ENCODE measurements around the gene MIEF1.

MIEF1 gene

GRCh38 chr22:39467390-39467895, 34.6 kb upstream of the MIEF1 start:
- Mint-ChIP-seq H3K36me3 (ENCODE audit: low read depth) (no peaks in the 10 kb centered on the region), H3K27me3 (no peaks in the 10 kb centered on the region), H3K9me3 (no peaks in the 10 kb centered on the region), H3K4me3 (no peak overlapping the region), H3K4me1 (ENCODE audit: low read depth) (peaks cover 11% of the 10 kb centered on the region), H3K27ac (no peak overlapping the region)
- no peak for DNase-seq

GRCh38 chr22:39468487-39469325, 33.4 kb upstream of the MIEF1 start:
- Mint-ChIP-seq H3K27ac (no peak overlapping the region), H3K27me3 (no peaks in the 10 kb centered on the region), H3K4me1 (ENCODE audit: low read depth) (peaks cover 16% of the 10 kb centered on the region), H3K36me3 (ENCODE audit: low read depth) (no peaks in the 10 kb centered on the region), H3K9me3 (no peaks in the 10 kb centered on the region), H3K4me3 (no peak overlapping the region)
- no peak for DNase-seq

GRCh38 chr22:39469326-39469680, 32.8 kb upstream of the MIEF1 start:
- no peaks in the 10 kb centered on the region for H3K9me3 Mint-ChIP-seq
- peaks cover 16% of the 10 kb centered on the region for H3K4me1 Mint-ChIP-seq (ENCODE audit: low read depth)
- no peak for DNase-seq
- no peaks in the 10 kb centered on the region for H3K27me3 Mint-ChIP-seq
- H3K27ac Mint-ChIP-seq: no peak overlapping the region
- H3K4me3 Mint-ChIP-seq: no peak overlapping the region
- no peaks in the 10 kb centered on the region for H3K36me3 Mint-ChIP-seq (ENCODE audit: low read depth)

- Mint-ChIP-seq H3K9me3 (no peaks in the 10 kb centered on the region), H3K4me1 (ENCODE audit: low read depth) (peaks cover 16% of the 10 kb centered on the region), H3K4me3 (no peak overlapping the region), H3K27me3 (no peaks in the 10 kb centered on the region), H3K36me3 (ENCODE audit: low read depth) (no peaks in the 10 kb centered on the region), H3K27ac (no peak overlapping the region)
- DNase-seq: no peak
Measured at GRCh38 chr22:39469681-39470450, 32.2 kb upstream of the MIEF1 start.

- no peaks in the 10 kb centered on the region for H3K9me3 Mint-ChIP-seq
- no peak overlapping the region for H3K4me3 Mint-ChIP-seq
- H3K36me3 Mint-ChIP-seq (ENCODE audit: low read depth): no peaks in the 10 kb centered on the region
- peaks cover 16% of the 10 kb centered on the region for H3K4me1 Mint-ChIP-seq (ENCODE audit: low read depth)
- H3K27me3 Mint-ChIP-seq: no peaks in the 10 kb centered on the region
- DNase-seq: no peak
- H3K27ac Mint-ChIP-seq: no peak overlapping the region
Measured at GRCh38 chr22:39470451-39471291, 31.4 kb upstream of the MIEF1 start.

GRCh38 chr22:39471381-39472141, 30.5 kb upstream of the MIEF1 start:
- no peak for DNase-seq

GRCh38 chr22:39472570-39473556, 29.2 kb upstream of the MIEF1 start:
- Mint-ChIP-seq H3K27me3 (no peaks in the 10 kb centered on the region), H3K36me3 (ENCODE audit: low read depth) (no peaks in the 10 kb centered on the region), H3K9me3 (no peaks in the 10 kb centered on the region), H3K27ac (no peak overlapping the region), H3K4me1 (ENCODE audit: low read depth) (peaks cover 16% of the 10 kb centered on the region), H3K4me3 (no peak overlapping the region)
- no peak for DNase-seq

More at GRCh38 chr22:39471381-39472141, 30.5 kb upstream of the MIEF1 start:
- Mint-ChIP-seq H3K4me3 (no peak overlapping the region), H3K27ac (no peak overlapping the region), H3K36me3 (ENCODE audit: low read depth) (no peaks in the 10 kb centered on the region), H3K4me1 (ENCODE audit: low read depth) (peaks cover 16% of the 10 kb centered on the region), H3K9me3 (no peaks in the 10 kb centered on the region), H3K27me3 (no peaks in the 10 kb centered on the region)

- H3K9me3 Mint-ChIP-seq: no peaks in the 10 kb centered on the region
- no peaks in the 10 kb centered on the region for H3K27me3 Mint-ChIP-seq
- DNase-seq: no peak
- no peak overlapping the region for H3K4me3 Mint-ChIP-seq
- no peaks in the 10 kb centered on the region for H3K36me3 Mint-ChIP-seq (ENCODE audit: low read depth)
- no peak overlapping the region for H3K27ac Mint-ChIP-seq
- H3K4me1 Mint-ChIP-seq (ENCODE audit: low read depth): peaks cover 16% of the 10 kb centered on the region
Measured at GRCh38 chr22:39473851-39474250, 28.2 kb upstream of the MIEF1 start.

GRCh38 chr22:39474351-39475111, 27.6 kb upstream of the MIEF1 start:
- Mint-ChIP-seq H3K4me3 (no peak overlapping the region), H3K9me3 (no peaks in the 10 kb centered on the region), H3K36me3 (ENCODE audit: low read depth) (no peaks in the 10 kb centered on the region), H3K4me1 (ENCODE audit: low read depth) (peaks cover 16% of the 10 kb centered on the region), H3K27ac (no peak overlapping the region), H3K27me3 (no peaks in the 10 kb centered on the region)
- no peak for DNase-seq

GRCh38 chr22:39475337-39475736, 26.8 kb upstream of the MIEF1 start:
- H3K27me3 Mint-ChIP-seq: no peaks in the 10 kb centered on the region
- H3K27ac Mint-ChIP-seq: no peak overlapping the region
- no peaks in the 10 kb centered on the region for H3K36me3 Mint-ChIP-seq (ENCODE audit: low read depth)
- H3K4me1 Mint-ChIP-seq (ENCODE audit: low read depth): peaks cover 16% of the 10 kb centered on the region
- no peak for DNase-seq
- no peak overlapping the region for H3K4me3 Mint-ChIP-seq
- no peaks in the 10 kb centered on the region for H3K9me3 Mint-ChIP-seq

- Mint-ChIP-seq H3K9me3 (no peaks in the 10 kb centered on the region), H3K4me1 (ENCODE audit: low read depth) (peaks cover 16% of the 10 kb centered on the region), H3K27ac (no peak overlapping the region), H3K36me3 (ENCODE audit: low read depth) (no peaks in the 10 kb centered on the region), H3K27me3 (no peaks in the 10 kb centered on the region), H3K4me3 (no peak overlapping the region)
- DNase-seq: no peak
Measured at GRCh38 chr22:39475902-39476301, 26.2 kb upstream of the MIEF1 start.

GRCh38 chr22:39476664-39477063, 25.4 kb upstream of the MIEF1 start:
- no peaks in the 10 kb centered on the region for H3K36me3 Mint-ChIP-seq (ENCODE audit: low read depth)
- H3K9me3 Mint-ChIP-seq: no peaks in the 10 kb centered on the region
- no peak overlapping the region for H3K27ac Mint-ChIP-seq
- H3K4me1 Mint-ChIP-seq (ENCODE audit: low read depth): peaks cover 12% of the 10 kb centered on the region
- H3K4me3 Mint-ChIP-seq: no peak overlapping the region
- no peaks in the 10 kb centered on the region for H3K27me3 Mint-ChIP-seq
- no peak for DNase-seq
